ENCODE measurements around the gene TOMM7. TPM values are rescaled to one million over a fixed set of nuclear protein-coding genes. Genes with fewer than 3 reads are reported as not detected.
"Not testable (repeated sequence)": the region's sequence is repeated elsewhere in the genome, so short reads cannot be mapped to it uniquely, and the experiment has no call there.

The TOMM7 gene
- total RNA-seq, 1 donor from 2014 or later, result 563 TPM

DNA sequence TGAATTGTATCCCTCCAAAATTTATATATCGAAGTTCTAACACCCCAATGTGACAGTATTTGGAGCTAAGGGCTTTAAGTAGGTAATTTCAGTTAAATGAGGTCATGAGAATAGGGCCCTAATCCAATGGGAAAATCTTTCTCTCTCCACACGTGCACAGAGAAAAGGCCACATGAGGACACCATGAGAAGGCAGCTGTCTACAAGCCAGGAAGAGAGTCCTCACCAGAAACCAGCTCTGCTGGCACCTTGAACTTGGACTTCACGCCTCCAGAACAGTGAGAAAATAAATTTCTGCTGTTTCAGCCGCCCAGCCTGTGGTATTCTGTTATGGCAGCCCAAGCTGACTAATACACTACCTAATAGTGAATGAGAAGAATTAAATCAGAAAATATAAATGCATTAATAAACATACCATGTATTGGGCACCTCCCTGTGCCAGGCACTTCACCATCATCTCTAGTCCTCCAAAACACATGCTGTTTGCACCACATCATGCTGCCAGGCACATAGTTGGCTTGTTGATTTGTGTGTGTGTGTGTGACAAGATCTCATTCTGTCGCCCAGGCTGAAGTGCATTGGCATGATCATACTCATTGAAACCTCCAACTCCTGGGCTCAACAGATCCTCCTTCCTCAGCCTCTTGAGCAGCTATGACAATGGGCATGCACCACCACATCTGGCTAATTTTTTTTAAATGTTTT is 9.1 kb upstream of the TOMM7 start:
- DNase-seq (no peak), ATAC-seq (no peak)
- intact Hi-C loops (cut with micrococcal nuclease), result no loop called here

GRCh38 chr7:22827563-22827962 is 4.9 kb upstream of the TOMM7 start:
- intact Hi-C loops (cut with micrococcal nuclease), result loop anchor here (10.0 kb wide), 1 partner anchor 227 kb away; no protein-coding TSS in a partner anchor
- DNase-seq (no peak), ATAC-seq (no peak)

DNA sequence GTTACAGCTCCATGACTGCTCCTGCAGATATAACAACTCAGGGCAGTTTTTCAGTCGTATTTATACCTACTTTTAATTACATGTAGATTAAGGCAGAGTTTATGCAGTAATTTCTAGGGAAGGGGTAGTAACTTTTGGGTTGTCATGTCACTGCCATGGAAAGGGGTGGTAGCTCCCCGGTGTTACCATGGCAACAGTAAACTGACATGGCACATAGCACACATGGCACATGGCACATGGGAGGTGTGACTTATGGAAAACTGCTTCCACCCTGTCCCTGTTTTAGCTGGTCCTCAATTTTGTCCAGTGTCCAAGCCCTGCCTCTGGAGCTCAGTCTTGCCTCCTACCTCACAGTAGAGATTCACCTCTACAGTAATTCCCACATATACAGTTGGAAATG is 3.9 kb upstream of the TOMM7 start:
- intact Hi-C loops (cut with micrococcal nuclease), result loop anchor here (10.0 kb wide), 1 partner anchor 228 kb away; no protein-coding TSS in a partner anchor

DNA sequence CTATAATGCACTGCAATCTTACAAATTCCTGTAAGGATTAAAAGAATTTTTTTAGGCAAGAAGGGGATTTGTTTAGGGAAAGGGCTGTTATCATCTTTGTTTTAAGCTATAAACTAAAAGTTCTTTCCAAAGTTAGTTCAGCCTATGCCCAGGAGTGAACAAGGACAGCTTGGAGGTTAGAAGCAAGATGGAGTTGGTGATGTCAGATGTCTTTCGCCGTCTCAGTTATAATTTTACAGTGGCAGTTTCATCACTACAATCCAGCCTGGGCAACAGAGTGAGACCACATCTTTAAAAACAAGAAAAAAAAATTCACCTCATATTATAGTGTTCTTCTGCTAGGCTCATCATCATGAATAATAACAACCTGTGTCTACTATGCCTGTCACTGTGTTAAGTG is 2.1 kb upstream of the TOMM7 start:
- DNase-seq (no peak), ATAC-seq (no peak)
- intact Hi-C loops (cut with micrococcal nuclease), result loop anchor here (10.0 kb wide), 1 partner anchor 230 kb away; no protein-coding TSS in a partner anchor

More for the DNA sequence above, 3.9 kb upstream of the TOMM7 start:
- ATAC-seq (no peak), DNase-seq (no peak)

GRCh38 chr7:22823142-22823497 is 471 bp upstream of the TOMM7 start:
- intact Hi-C loops (cut with micrococcal nuclease), result loop anchor here (10.0 kb wide), 1 partner anchor 232 kb away; no protein-coding TSS in a partner anchor
- ATAC-seq (peak; percentile 10), DNase-seq (no peak)

DNA sequence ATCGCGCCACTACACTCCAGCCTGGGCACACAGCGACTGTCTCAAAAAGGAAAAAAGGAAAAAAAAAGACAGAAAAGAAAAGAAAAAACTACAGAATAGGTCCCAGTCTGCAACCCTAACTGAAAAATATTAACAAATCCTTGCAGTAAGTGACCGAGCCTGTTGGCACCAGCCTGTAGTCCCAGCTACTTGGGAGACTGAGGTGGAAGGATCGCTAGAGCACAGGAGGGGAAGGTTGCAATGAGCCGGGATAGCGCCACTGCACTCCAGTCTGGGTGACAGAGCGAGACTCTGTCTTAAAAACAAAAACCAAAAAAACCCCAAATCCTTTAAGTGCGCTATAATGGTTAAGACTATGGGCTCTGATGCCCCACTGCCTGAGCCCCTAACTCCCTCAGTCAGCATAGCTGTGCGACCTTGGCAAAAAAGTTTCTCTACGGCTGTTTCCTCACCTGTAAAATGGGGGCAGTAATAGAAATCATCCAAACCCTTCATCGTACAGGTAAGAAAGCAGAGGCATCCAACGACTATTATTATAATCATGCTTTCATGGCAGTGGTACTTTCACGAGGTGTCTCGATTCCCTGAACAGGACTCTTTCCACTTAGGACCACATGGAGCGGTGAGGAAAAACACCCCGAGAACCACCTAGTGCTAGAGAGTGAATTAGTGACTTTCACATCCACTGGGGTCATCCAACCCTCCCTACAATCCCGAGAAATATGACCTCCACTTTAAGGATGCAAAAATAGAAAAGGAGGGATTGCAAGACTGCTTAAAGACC is 755 bp downstream of the TOMM7 start:
- intact Hi-C loops (cut with micrococcal nuclease), result loop anchor here (10.0 kb wide), 1 partner anchor 233 kb away; no protein-coding TSS in a partner anchor
- DNase-seq, result no peak
- ATAC-seq, result peak; percentile 63

DNA sequence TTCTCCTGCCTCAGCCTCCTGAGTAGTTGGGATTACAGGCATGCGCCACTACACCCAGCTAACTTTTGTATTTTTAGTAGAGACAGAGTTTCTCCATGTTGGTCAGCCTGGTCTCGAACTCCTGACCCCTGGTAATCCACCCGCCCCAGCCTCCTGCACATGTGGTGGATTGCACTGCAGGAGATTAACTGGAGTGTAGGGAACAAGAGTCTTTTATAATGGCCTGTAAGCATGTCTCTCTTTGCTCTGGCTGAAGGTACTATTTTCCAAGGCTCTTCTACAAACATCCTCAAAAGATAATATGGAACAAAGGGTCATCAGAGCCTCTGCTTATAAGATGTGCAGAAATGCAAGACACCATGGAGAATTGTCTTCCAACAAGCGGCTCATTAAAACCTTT is 3.2 kb downstream of the TOMM7 start:
- no peak for ATAC-seq
- no peak for DNase-seq
- intact Hi-C loops (cut with micrococcal nuclease), result no loop called here

DNA sequence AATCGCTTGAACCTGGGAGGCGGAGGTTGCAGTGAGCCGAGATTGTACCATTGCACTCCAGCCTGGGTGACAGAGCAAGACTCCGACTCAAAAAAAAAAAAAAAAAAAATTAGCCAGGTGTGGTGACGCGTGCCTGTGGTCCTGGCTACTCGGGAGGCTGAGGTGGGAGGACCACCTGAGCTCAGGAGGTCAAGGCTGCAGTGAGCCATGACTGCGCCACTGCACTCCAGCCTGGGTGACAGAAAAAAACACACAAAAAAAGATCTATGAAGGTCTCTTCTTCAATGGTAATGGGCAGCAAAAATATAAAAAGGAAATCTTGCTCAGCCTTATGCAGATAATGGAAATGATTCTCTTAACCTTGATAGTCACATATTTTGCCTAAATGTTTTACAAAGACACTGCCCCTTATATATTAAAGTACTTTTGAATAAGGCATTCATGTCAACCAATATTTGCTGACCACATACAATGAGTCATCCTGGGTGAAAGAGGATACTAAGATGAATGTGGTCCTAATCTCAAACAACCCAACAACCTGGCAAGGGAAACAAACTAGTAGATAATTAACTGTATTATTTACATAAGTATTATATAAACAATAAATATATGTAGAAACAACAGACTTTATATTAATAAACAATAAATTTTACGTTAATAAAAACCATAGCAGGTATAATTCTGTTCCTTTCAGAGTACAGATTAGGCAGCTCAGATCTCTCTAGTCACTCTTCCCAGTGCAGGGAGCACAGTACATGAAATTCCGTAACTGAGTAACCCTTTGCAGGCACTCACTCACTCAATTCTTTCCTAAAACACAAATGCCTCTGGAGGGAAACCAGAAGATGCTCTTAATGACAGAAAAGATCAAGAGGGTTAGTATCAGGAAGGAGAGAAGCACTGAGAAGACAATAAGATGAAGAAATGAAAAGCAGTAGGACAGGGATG is 8.1 kb downstream of the TOMM7 start:
- intact Hi-C loops (cut with micrococcal nuclease), result no loop called here
- DNase-seq (no peak), ATAC-seq (no peak)

DNA sequence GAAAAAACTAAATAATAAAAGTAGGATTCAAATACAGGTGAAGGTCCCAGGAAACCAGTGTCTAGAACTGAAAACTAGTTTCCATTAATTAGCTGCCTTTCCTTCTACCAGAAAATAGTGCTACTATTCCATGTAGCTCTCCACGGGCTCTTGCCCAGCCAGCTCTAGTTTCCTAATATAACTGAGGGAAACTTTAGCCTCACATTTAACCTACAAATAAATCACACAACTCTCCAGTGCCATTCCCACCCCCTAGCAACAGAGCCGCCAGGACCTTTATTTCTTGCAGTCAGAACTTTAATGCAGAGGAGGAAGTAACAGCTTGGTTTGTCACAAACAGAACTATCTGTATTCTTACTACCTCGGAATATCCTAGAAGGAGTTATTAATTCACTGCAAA is 10.3 kb downstream of the TOMM7 start:
- intact Hi-C loops (cut with micrococcal nuclease), result no loop called here
- ATAC-seq (peak; percentile 71), DNase-seq (no peak)

- DNase-seq, result no peak
- intact Hi-C loops (cut with micrococcal nuclease), result no loop called here
- no peak for ATAC-seq
These were observed 10.8 kb downstream of the TOMM7 start for GRCh38 chr7:22811746-22812280.

GRCh38 chr7:22810843-22811242 is 11.8 kb downstream of the TOMM7 start:
- intact Hi-C loops (cut with micrococcal nuclease), result no loop called here
- ATAC-seq (no peak), DNase-seq (no peak)

DNA sequence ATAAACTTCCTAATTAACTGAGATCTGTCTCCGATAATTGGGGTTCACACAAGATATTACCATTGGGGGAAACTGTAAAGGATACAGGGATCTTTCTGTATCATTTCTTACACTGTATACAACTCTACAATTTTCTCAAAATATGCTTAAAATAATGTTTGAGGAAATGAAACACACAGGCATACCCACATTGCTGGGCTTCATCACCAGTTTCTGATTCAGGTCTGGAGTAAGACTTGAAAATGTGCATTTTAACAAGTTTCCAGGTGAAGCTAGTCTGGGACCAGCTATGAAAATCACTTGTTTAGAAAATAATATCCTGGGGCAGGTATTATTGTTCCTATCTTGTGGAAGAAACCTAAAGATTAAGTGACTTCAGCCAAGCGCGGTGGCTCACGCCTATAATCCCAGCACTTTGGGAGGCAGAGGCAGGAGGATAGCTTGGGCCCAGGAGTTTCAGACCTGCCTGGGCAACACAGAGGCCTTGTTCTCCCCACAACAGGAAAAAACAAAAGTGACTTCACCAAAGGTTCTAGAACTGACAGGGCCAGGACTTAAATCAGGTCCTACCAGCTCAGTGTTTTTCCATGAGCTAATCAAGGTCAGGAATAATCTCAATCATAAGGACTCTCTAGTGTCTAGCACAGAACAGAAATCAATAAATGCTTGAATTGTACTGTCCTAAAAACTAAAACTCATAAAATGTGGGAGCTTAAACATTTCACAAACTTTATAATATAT is 12.6 kb downstream of the TOMM7 start:
- no peak for DNase-seq
- ATAC-seq, result no peak
- intact Hi-C loops (cut with micrococcal nuclease), result no loop called here

- ATAC-seq (no peak), DNase-seq (no peak)
- intact Hi-C loops (cut with micrococcal nuclease), result no loop called here
These were observed 14.5 kb downstream of the TOMM7 start for GRCh38 chr7:22808140-22808539.

DNA sequence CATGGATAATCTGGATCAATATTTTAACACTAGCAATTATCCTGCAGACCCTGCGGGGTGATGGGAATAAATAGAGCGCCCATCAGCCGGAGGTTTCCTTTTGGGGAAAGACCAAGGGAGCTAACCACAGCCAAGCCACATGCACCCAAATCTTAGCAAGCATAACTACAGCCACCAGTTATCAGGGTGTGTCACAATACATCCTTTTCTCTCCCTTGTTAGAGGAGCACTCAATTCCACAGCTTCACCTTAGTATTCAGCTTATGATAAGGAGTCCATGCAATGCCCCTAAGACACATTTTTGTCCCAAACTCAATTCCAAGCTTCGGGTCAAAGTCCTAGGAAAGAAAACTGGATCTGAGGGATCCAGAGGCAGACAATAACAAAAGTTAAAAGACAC is 15.9 kb downstream of the TOMM7 start:
- ATAC-seq, result no peak
- intact Hi-C loops (cut with micrococcal nuclease), result no loop called here
- DNase-seq, result no peak

DNA sequence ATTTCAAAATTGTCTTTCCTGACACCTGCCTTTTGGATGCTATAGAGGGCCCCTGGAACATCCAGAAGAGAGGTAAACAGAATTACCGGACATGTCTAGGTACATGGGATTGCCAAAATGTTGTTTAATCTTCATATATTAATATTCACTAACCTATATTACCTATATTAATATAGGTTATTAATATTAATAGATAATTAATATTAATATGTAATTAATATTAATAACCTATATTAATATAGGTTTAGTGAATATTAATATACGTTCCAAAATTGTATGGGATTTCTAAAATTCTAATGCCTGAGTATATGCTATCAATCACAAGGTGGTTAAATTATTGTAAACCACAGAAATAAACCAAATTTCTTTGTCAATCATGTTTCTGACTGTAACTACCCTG is 17.4 kb downstream of the TOMM7 start:
- intact Hi-C loops (cut with micrococcal nuclease), result no loop called here
- ATAC-seq (no peak), DNase-seq (no peak)

GRCh38 chr7:22802831-22803230 is 19.8 kb downstream of the TOMM7 start:
- DNase-seq; ATAC-seq; intact Hi-C loops (cut with micrococcal nuclease): not testable (repeated sequence)

GRCh38 chr7:22802426-22802825 is 20.2 kb downstream of the TOMM7 start:
- DNase-seq (no peak), ATAC-seq (no peak)
- intact Hi-C loops (cut with micrococcal nuclease), result no loop called here

- no peak for ATAC-seq
- intact Hi-C loops (cut with micrococcal nuclease), result no loop called here
- DNase-seq, result no peak
These were observed 20.7 kb downstream of the TOMM7 start for GRCh38 chr7:22801912-22802311.

GRCh38 chr7:22799633-22800032 is 23.0 kb downstream of the TOMM7 start:
- intact Hi-C loops (cut with micrococcal nuclease), result no loop called here
- ATAC-seq, result no peak
- DNase-seq, result no peak
